DMS153 (cell line): Measurements from ENCODE around the gene ZBTB14.

Experiments
- DNase-seq: peaks from one replicate; lab custom pipeline; 2025; lab: John Stamatoyannopoulos, UW

The ZBTB14 gene

GRCh38 chr18:5288517-5288935 is 7.0 kb downstream of the ZBTB14 start:
- DNase-seq = no peak

GRCh38 chr18:5287854-5288253 is 7.7 kb downstream of the ZBTB14 start:
- no peak for DNase-seq

GRCh38 chr18:5286525-5286924 is 9.0 kb downstream of the ZBTB14 start:
- DNase-seq = no peak

- DNase-seq = peak; percentile 20
Measured at GRCh38 chr18:5285326-5285725, 10.2 kb downstream of the ZBTB14 start.

GRCh38 chr18:5284808-5285207 is 10.7 kb downstream of the ZBTB14 start:
- no peak for DNase-seq

- DNase-seq = no peak
Measured at GRCh38 chr18:5282770-5283169, 12.8 kb downstream of the ZBTB14 start.

GRCh38 chr18:5276947-5277346 is 18.6 kb downstream of the ZBTB14 start:
- no peak for DNase-seq

GRCh38 chr18:5275872-5276271 is 19.7 kb downstream of the ZBTB14 start:
- no peak for DNase-seq

- DNase-seq = no peak
Measured at GRCh38 chr18:5268874-5269273, 26.7 kb downstream of the ZBTB14 start.

GRCh38 chr18:5266721-5267120 is 28.8 kb downstream of the ZBTB14 start:
- DNase-seq = no peak

GRCh38 chr18:5253910-5254309 is 41.6 kb downstream of the ZBTB14 start:
- DNase-seq = no peak

- DNase-seq = no peak
Measured at GRCh38 chr18:5251117-5251516, 44.4 kb downstream of the ZBTB14 start.

GRCh38 chr18:5250603-5251002 is 44.9 kb downstream of the ZBTB14 start:
- DNase-seq = no peak

- no peak for DNase-seq
Measured at GRCh38 chr18:5244941-5245340, 50.6 kb downstream of the ZBTB14 start.

GRCh38 chr18:5239447-5239846 is 56.1 kb downstream of the ZBTB14 start:
- DNase-seq = no peak
